GM12873 (cell line): ENCODE measurements around the gene CNST.
A peak's percentile ranks its signal among the peaks of the same experiment; 100 is the strongest.

Experiments
- CTCF ChIP-seq: IDR thresholded peaks from 2 replicates; pipeline ENCODE4 v1.5.1; 2012; ENCODE audit warnings: low read depth, mild to moderate bottlenecking, moderate library complexity, low read length, control low read depth; ENCODE audit not compliant: insufficient read depth; ENCODE audit errors: missing control alignments

Gene CNST

GRCh38 chr1:246642719-246643118, 76.5 kb downstream of the CNST start:
- no peak for TF ChIP-seq CTCF

DNA sequence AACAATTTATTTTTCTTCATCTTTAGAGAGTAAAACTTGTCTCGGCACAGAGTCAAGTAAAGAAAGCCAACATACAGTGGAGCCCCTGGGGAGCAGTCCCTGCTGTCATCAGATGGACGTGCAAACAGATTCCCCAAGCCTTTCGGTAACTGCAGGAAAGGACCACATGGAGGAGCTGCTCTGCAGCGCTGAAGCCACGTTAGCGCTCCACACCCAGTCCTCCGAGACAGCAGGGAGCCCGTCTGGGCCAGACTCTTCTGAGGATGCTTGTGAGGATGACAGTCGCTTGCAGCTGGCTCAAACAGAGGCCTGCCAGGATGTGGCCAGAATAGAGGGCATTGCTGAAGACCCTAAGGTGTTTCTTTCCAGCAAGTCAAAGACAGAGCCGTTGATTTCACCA, 80.9 kb downstream of the CNST start:
- peak; percentile 4 for TF ChIP-seq CTCF

- TF ChIP-seq CTCF, result no peak
These were observed 81.3 kb downstream of the CNST start for GRCh38 chr1:246647513-246647912.

DNA sequence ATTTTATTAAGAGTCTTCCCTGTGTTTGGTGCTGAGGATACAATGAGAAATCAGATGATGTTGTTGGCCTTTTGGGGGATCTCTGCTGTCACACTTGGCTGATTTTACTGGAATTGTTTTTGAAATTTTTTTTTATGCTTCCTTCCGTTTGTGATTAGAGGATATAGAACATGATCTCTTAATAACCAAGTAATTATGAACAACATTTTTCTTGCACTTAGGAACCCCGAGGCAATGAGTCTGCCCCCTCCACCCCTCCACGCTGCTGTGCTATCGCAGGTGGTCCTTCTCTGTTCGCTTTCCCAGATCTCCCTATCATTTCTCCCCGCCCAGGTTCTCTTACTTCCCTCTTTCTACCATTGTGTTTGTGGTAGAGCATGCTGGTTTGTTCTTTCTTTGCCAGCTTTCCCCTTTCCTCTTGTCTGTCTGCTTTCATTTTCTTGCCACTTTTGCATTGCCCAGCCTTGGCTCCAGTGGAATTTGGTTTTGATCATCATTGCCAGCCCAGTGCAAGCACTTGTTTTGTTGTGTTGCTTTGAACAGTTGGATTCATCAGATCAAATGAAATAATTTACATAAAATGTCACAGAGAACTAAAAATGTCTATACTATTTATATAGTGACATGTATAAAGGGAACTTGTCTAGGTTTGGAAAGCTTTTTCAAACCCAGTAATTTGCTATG, 84.9 kb downstream of the CNST start:
- no peak for TF ChIP-seq CTCF

- no peak for TF ChIP-seq CTCF
These were observed 92.3 kb downstream of the CNST start for GRCh38 chr1:246658567-246658966.

DNA sequence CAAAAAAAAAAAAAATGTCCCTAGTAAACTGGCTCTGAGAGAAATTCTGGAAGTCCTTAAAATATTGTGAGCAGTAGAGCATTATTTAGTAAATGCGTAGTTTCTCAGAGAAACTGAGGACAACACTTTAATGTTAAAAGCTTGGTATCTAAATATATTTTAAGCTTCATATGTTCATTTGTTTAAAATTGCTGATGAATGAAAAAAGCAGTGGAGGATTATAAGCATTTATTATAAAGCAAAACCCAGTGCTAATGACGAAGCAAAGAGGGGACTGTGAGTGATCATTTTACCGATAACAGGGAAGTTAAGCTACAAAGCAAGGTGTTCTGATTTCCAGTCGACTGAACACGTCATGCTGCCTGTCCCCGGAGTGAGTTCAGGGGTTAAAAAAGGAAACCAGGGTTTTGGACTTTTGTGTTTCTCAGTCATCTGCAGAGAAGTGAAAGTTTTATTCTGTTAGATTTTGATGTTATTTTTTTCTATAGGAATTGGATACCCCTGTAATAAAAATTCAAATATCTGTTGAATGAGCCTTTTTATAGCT, 93.4 kb downstream of the CNST start:
- no peak for TF ChIP-seq CTCF

GRCh38 chr1:246661451-246661850, 95.2 kb downstream of the CNST start:
- TF ChIP-seq CTCF, result no peak
